Renal cortex interstitium (tissue), 3 donors: Measurements from ENCODE around the gene POTEF. TPM values are rescaled to one million over a fixed set of nuclear protein-coding genes. Genes with fewer than 3 reads are reported as not detected.

Experiments
- polyA plus RNA-seq, 3 donors: library from polyadenylated mRNA; unstranded; fragments of 120-200 nt; gene quantifications; one replicate each; pipeline ENCODE4 v1.2.1, GENCODE V29; 2013; ENCODE audit not compliant: insufficient read length in 3 of 3

Gene POTEF
- polyA plus RNA-seq, 3 donors, result 0.06 to 0.07 TPM; not detected in 1

Other genes starting within 250 kb of the POTEF start
- under 1 TPM; 0.14 to 0.82 (median 0.44) TPM for gene RAB6C, start 149.6 kb downstream of the POTEF start, polyA plus RNA-seq
- 10 to 100 TPM; 14.1 to 17.4 (median 14.9) TPM for gene CCDC74B, start 15.9 kb upstream of the POTEF start, polyA plus RNA-seq
- gene SMPD4, start 52.4 kb upstream of the POTEF start, polyA plus RNA-seq, result 10 to 100 TPM; 63.9 to 77.3 (median 67.0) TPM
- 100 to 1,000 TPM in 2 of 3 donors, 10 to 100 TPM in 1; 64.8 to 166 (median 158) TPM for gene MZT2B, start 53.0 kb upstream of the POTEF start, polyA plus RNA-seq
- not detected for gene TUBA3E, start 69.2 kb upstream of the POTEF start, polyA plus RNA-seq
- 10 to 100 TPM; 35.1 to 40.2 (median 38.4) TPM for gene IMP4, start 213.7 kb upstream of the POTEF start, polyA plus RNA-seq
- 10 to 100 TPM; 25.5 to 39.5 (median 30.5) TPM for gene PTPN18, start 226.8 kb upstream of the POTEF start, polyA plus RNA-seq